GM18517 (cell line): ENCODE measurements around the gene SPRN.
"Not testable (repeated sequence)": the region's sequence is repeated elsewhere in the genome, so short reads cannot be mapped to it uniquely, and the experiment has no call there.

Experiments used
- ATAC-seq: cut with Tn5 transposase; IDR thresholded peaks from one replicate; pipeline ENCODE4 v1.9.1; 2021; ENCODE audit warnings: mild to moderate bottlenecking, moderate library complexity; ENCODE audit not compliant: unreplicated experiment

The SPRN gene

DNA sequence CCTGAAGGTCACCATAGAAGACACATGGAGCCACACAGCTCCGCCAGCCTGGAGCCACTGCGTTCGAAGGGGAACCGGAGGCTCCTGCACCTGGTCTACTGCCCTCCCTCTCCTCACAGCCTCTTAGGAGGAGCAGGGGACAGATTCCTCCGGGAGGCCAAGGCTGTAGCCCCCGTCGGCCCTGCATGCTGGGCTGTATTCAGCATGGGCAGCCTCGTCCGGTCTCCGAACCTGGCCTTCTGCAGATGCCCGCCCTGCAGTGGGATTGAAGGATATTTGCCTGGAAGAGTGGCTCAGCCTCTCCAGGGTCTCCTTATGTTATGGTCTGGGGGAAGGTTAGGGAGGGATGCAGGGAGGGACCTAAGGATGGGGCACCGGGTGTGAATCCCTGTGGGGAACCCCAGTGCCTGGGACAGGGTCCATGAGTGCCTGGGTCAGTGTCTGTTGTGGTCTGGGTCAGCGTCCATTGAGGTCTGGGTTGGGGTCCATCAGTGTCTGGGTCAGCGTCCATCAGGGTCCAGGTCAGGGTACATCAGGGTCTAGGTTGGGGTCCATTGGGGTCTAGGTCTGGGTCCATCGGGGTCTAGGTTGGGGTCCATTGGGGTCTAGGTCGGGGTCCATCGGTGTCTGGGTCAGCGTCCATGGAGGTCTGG, 16.3 kb upstream of the SPRN start:
- no peak for ATAC-seq

DNA sequence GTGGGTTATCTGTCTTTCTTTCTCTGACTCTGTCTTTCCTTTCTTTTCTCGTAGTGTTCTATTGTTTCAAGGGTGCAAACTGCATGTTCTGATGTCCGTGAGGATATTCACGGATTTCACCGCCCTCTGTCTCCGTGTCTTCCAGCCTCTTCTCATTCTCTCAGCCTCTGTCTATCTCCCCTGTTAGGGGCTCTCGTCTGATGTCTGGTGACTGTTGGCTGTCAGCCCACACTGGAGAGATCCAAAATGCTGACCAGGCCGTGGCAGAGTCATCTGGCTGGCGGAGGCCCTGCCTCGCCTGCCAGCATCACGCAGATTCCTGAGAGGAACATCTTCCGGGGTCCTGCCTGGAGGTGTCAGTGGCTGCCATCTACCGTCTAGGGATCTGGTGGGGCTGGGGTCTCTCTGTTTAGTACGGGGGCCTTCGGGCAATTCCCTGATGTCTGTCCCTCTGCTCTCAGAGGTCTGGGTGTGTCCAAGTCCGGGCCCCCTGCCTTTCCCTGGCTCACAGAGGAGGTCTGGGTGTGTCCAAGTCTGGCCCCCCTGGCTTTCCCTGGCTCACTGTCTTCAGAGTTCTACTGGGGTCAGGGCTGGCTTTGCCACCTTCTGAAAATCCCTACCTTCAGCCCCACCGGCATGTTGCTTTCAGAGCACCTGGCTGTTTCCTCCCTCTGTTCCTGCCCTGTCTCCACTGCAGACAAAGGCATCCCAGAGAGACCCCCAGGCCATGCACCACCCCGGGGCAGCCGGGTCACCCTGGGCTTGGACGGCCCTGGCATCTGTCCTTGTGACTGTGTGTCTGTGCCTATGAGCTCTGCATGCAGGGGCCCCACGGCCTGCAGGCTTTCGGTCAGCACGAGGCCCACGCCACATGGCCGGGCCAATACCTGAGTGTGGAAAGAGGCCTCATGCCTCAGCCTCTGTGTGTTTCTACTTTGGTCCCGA, 15.4 kb upstream of the SPRN start:
- no peak for ATAC-seq

DNA sequence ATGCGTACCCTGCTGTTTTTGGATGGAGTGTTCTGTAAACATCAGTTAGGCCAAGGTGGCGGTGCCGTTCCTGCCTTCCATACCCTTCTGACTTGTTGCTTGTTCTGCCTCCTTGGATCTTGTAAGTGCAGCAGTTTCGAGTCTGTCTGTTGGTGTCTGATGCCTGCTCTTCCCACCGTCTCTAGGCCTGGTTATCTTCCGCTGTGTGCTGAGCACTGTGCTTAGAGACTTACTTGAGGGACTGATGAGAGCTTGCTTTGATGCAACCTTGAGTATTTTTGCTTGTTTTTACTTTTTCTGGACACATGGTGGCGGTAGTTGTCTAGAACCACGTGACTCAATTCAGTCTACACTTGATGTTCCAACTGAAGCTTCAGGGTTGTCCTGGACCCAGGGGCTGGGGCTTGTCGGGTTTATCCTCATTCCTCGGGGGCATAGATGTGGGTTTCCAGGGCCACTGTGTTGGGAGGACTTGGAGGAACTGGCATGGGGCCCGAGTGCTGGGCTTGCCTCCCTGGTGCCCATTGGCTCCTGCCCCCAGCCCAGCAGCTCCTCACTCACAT, 14.4 kb upstream of the SPRN start:
- ATAC-seq, result no peak

DNA sequence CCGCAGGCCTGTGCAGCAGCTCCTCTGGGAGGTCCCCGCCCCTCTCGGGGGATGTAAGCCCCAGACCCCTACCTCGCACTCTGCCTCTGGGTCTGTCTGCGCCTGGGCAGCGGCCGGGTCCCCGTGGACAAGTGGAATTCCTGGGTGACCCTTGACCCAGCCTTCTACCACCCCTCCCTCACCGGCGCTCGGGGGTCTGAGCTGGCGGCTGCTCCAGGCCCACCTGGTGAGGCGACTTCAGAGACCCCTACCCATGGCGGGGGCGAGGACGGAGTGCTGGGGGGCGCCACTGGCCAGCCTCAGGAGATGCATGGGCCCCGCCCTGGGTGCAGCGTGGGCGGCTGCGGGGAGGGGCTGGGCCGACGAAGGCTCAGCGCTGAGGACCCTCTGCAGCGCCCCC, 8.4 kb upstream of the SPRN start:
- not testable (repeated sequence) for ATAC-seq

DNA sequence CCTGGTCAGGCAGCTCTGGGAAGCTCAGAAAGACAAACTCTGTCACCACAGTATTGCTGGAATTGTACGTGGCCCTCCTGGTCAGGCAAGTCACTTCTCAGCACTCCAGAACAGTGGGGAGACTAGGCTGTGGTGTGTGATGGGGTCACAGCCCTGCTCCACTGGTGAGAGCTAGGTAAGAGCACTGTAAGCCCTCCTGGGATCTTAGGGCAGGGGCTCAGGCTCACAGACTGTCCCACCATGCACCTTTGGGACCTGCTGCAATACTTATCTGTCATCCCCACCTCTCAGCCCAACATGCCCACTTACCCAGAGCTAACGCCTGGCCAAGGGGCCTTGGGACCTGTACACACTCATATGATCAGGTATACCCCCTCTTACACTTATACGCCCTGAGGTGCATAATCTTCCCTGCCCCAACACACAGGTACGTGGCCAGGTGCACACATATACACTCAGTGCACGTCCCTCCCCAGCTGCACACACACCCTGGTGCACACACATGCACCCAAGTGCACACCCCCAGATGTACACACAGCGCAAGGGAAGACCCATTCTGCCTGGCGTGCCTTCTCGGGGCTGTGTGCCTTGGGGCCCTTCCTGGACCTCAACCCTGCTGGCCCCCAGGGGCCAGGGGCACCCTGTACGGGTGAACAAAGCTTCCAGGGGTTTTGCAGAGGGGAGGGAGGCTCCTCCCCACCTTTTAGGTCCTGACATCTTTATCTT, 7.6 kb upstream of the SPRN start:
- not testable (repeated sequence) for ATAC-seq

DNA sequence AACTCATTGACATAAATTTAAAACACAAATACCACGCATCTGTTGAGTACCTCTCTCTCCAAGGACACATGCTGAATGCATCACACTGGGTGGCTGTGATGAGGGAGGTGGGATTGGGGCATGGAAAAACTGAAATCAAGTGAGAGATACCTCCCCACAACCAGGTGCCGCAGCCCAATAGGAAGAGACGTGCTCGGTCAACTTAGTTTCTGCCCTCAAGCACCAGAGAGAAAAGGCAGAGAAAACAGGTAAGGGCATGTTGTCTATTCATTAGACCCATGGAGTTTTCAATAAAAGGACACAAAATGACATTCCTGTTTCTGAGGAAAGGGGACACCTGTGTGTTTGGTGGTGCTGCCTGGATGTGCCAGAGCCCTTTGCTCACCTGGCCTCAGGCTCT, 5.1 kb upstream of the SPRN start:
- ATAC-seq, result not testable (repeated sequence)

DNA sequence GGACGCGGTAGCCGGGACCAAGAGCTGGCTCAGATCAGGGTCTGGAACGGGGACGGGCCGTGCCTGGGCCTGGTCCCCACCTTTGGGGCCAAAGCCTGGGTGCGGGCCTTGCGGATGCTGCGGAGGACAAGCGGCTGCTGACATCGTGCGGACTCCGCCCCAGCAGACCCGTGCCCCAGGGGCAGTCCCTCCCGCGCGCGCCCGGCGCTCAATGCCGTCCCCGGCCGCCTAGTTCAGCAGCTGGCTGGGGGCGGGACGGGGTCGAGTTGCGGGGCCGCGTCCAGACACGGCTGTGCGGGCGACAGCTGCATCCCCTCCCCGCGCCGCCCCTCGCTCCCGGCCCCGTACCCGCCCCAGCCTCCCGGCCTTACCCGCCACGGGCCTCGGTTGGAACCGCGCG, 323 bp downstream of the SPRN start:
- ATAC-seq, result not testable (repeated sequence)

DNA sequence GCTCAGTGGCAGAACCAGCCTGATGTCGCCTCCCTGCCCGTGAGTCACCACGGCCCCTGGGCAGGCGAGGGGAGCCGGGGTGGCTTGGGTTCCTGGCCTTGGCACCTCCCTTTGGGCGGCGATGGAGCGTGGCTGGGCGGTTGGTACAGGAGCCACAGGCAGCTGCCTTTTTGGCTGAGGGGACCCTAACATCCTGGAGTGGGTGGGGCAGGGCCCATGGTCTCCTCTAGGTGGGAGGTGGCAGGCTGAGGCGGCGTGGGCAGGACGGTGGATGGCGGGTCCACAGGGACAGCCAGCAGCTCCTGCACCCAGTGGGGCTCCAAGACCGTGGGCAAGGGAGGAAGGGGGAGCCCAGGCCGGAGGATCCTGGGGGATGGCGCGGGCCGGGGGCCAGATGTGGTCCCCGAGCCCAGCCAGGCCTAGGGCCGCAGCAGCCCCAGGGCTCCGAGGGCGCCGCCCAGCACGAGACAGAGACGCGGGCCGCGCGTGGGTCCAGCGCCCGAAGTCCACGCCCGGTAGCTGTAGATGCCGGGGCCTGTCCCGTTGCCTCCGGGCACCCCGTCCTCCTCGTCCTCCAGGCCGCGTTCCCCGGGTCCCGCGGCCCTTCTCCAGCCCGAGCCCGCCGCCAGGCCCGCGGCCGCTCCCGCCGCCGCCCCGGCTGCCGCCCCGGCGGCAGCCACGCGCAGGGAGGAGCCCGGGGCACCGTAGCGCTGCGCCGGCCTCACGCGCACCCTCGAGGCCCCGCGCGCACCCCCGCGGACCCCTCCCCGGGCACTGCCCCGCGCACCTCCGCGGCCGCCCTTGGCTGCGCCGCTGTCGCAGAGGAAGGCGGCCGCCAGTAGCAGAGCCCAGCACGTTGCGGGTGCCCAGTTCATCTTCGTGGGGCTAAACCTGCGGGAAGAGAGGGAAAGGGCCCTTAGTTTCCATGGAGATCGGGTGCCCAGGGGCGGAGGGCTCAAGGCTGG, 1.3 kb downstream of the SPRN start:
- no peak for ATAC-seq

DNA sequence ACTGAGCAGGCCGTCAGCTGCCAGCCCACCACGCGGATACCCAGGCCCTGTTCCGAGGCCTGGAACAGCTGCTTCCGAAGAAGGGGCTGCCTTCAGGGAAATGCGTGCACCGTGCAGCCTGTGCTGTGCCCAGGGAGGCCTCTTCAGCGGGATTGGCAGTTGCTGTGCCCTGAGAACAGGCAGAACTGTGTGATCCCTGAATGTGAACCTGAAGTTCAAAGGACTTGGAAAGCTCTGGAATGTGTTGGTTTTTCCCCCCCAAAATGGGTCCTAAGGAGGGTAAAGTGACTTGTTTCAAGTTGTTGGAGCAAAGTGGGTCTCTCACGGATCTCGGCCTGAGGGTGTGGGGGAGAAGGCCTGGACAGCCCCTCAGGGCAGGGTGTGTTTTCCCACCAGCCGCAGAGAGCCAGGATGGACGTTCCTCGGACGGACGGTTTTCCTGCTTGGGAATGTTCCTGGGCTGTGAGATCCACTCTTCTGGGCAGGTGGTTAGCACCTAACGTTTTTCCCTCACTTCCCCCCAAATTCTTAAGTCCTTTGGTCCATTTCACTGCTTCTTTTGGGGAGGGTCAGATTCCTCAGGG, 2.1 kb downstream of the SPRN start:
- ATAC-seq, result no peak

DNA sequence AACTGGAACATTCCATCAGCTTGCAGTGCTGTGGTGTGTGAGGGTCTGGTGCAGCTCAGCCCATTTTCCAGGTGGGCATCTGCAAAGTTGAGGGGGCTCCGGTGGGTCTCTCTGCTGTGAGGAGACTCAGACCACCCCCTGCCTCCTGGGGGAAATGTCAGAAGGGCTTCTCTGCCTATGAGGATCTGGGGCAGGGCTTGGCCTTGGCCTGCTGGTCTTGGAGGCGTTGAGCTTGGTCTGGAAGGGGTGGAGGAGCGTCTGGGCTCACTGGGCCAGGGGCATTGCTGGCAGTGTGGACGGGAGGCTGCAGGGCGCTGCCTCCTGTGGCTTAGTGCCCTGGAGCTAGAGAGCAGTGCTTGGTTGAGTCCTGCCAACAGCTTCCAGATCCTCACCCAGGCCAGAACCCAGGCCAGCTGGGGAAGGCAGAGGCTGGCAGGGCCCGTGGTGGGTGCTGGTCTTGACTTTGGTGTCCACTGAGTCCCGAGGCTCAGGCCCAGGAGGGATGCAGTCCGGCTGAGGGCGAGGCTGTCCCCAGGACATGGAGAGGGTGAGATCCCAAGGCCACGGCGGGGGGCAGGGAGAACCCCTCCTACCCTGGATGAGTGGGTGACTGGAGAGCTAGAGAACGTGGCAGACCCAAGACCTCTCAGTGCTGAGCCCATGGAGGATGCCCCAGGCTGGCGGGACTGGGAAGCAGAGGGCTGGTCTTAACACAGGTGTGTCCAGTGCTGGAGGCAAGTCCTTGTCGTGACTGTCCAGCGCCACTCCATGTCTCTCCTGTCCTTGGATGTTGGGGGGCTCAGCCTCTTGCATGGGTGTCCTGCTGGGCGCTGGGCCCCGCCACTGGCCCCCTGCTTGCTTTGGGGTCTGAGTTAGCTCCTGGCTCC, 2.8 kb downstream of the SPRN start:
- no peak for ATAC-seq

DNA sequence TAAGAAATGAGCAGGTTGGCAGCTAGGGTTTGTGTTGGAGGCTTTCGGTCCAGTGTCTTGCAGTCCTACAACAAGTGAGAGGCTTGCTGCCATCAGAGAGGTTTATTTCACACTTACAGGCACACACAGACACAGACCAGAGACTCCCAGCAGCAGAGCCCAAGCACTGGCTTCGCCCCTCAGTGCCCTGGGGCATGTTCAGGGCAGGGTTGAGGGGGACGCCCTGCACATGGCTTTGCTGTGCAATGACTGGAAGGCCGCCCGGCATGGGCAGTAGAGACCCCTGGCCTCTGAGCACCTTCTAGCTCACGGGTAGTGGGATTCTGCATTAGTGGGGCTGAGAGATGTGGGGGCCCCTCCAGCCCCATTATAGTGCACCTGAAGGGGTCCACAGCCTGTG, 3.8 kb downstream of the SPRN start:
- no peak for ATAC-seq

DNA sequence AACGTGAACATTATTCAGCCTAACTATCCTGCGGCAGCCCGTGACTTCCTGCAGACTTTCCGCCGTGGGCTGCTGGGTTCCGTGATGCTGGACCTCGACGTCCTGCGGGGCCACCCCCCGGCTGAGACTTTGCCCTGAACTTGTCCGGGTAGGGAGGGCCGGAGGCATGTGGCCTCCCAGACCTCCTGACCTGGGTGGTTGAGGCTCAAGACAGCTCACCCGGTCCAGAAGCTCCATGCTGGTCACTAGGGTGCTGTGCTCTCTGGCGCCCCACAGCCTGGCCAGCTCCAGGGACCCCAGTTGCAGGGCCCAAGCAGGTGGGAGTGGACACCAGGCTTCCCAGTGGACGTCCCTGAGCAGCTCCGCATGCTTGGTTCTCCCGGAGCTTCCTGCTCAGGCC, 4.4 kb downstream of the SPRN start:
- ATAC-seq, result no peak

DNA sequence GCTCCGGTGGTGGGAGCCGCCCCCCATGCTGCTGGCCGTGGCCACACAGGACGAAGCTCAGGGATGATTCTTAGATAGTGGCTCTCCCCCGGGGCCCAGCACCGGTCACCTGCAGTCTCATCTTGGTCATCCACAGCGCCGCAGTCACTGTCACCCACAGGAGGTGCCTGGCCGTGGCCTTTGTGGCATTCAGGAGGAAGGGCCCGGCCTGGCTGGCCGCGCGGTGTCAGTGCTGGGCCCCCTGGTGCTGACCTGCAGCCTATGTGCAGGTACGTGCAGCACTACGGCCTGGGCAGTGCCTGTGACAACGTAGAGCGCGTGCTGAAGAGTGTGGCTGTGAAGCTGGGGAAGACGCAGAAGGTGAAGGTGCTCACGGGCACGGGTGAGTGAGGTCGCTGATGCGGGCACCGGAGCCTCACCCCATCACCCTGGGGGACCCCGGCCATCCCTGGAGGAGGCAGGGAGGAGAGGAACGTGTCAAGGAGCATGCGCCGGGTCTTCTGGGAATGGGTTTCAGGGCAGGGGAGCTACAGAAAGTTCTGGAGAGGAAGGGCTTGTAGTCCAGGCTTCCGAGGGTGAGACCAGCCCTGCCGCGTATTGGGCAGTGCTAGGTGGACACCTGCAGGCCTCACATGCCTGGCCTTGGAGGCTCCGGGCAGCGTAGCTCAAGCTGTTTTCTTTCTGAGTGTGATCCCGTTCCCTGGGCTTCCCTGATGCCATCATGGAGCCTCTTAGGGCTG, 5.0 kb downstream of the SPRN start:
- no peak for ATAC-seq

DNA sequence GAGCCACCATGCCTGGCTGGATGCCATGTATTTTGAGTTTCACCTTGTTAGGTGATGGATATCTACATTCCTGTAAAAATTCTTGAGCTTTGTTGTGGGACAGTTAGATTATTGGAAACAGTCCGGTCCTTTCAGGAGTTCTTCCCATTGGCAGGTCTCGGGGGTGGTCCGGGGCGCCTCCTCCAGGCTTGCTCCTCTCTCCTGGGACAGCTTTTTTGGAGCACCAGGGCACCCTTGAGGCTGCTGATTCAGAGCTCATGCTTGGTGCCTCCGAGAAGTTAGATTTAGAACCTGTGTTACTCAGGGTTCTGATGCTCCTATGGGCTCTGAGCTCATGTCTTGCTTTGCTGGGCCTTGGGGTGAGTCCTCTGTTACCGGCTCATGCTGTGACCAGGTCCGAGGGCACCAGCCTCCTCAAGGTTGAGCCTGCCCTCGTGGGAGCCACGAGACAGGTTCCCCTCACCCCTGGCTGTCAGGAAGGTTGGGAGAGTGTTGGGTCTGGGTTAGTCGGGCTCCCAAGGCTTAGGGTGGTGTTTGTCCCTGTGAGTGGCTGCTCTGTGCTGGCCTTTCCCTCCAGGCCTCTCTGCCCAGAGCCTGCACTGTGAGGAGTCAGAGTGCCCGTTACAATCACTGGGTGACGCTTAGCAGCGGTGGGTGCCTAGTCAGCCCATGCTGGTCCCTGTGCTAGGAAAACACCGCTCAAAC, 6.0 kb downstream of the SPRN start:
- no peak for ATAC-seq

DNA sequence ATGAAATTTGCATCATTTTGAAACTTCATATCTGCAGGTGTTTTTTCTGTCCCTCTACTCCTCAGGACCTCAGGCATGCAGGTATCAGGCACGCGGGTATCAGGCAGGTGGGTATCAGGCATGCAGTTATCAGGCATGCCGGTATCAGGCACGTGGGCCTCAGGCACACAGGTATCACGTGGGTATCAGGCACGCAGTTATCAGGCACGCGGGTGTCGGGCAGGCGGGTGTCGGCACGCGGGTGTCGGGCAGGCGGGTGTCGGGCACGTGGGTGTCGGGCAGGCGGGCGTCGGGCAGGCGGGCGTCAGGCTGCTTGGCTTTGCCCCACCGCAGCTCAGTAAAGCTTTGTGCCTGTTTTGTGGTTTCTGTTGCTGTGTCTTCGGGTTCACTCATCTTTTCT, 8.7 kb downstream of the SPRN start:
- ATAC-seq, result no peak

DNA sequence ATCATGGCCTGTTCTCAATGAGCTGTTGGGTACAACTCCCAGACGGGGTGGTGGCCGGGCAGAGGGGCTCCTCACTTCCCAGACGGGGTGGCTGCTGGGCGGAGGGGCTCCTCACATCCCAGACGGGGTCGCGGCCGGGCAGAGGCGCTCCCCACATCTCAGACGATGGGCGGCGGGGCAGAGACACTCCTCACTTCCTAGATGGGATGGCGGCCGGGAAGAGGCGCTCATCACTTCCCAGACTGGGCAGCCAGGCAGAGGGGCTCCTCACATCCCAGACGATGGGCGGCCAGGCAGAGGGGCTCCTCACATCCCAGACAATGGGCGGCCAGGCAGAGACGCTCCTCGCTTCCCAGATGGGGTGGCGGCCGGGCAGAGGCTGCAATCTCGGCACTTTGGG, 10.0 kb downstream of the SPRN start:
- ATAC-seq, result not testable (repeated sequence)

DNA sequence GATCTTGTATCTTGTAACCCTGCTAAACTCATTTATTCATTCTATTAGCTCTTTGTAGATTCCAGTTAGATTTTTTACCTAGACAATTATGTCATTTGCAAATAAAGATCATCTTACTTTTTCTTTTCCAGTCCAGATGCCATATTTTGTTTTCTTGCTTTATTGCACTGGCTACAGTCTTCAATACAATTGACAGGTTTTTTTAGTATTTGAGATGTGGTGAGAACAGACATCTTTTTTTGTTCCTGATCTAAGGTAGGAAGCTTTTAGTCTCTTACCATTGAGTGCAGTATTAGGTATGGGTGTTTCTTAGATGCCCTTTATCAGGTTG, 12.1 kb downstream of the SPRN start:
- ATAC-seq, result no peak
